ENCODE data around the gene PALLD.

GRCh38 chr4:168854350-168854921 is 357.6 kb downstream of the PALLD start:
- TF ChIP-seq CTCF (IDR thresholded peaks at IDR 0.05; ENCODE audit: low read depth, low read length), result no peak
- no peak for TF ChIP-seq POLR2A (IDR thresholded peaks at IDR 0.05; ENCODE audit: extremely low read depth, insufficient read length)
- no peak for TF ChIP-seq MAX (IDR thresholded peaks at IDR 0.05; ENCODE audit: low read depth, low read length)
